Prostate gland (tissue), 2 donors: ENCODE results near the gene C1R. TPM values are rescaled to one million over a fixed set of nuclear protein-coding genes. Genes with fewer than 3 reads are reported as not detected.

Source experiments
- DNase-seq: peaks from one replicate; pipeline ENCODE4 v3.0.0-alpha.2; 2019; ENCODE audit warnings: low spot score
- H3K27ac ChIP-seq, 2 donors: fragments of 200-600 bp; sonication (generic); 2 replicates each; pipeline ENCODE4 v1.5.1; 2017 to 2019
- H3K27me3 ChIP-seq: fragments of 200-600 bp; sonication (generic); replicated peaks from 2 replicates; pipeline ENCODE4 v1.5.1; 2019; ENCODE audit not compliant: insufficient read depth
- H3K36me3 ChIP-seq, 2 donors: fragments of 200-600 bp; sonication (generic); 1 replicate in 1 of 2; 2 replicates in 1 of 2; pipeline versions ENCODE4 v1.5.1 to v1.8.1; 2017 to 2019
- H3K4me1 ChIP-seq: fragments of 200-600 bp; sonication (generic); replicated peaks from 2 replicates; pipeline ENCODE4 v1.5.1; 2019
- H3K4me3 ChIP-seq, 2 donors: fragments of 200-600 bp; sonication (generic); 2 replicates each; pipeline ENCODE4 v1.5.1; 2017 to 2019
- H3K9me3 ChIP-seq: fragments of 200-600 bp; sonication (generic); 2 replicates; pipeline ENCODE4 v1.5.1; 2017
- POLR2A ChIP-seq: fragments of 450-650 bp; IDR thresholded peaks from one replicate; pipeline ENCODE4 v1.6.1; 2016; ENCODE audit warnings: antibody characterized with exemption, mild to moderate bottlenecking
- POLR2AphosphoS5 ChIP-seq: sonication (generic); formaldehyde crosslinking; IDR thresholded peaks from one replicate; pipeline ENCODE4 v1.6.1; 2017; ENCODE audit warnings: antibody characterized with exemption
- WGBS: methylation state at CpG from one replicate; pipeline ENCODE4 v1.1.5; 2018; 5-methylcytosine and 5-hydroxymethylcytosine counted together
- intact Hi-C: fragments of 100-400 bp; cut with DNase I; formaldehyde crosslinking; loops from one replicate; pipeline ENCODE4 v1.14.2; 2022
- total RNA-seq, 2 donors: library from RNA; depleted of rRNA; stranded (reverse); fragments of >200 nt; gene quantifications; one replicate each; pipeline ENCODE4 v1.1.0, GENCODE V29; 2016
- TF ChIP-seq, protein P1 (sequence below), 4 experiments: fragments of 200-600 bp in 2 of 4; fragments of 450-650 bp in 2 of 4; sonication (generic) in 2 of 4; IDR thresholded peaks; 1 replicate in 3 of 4; 2 replicates in 1 of 4; pipeline ENCODE4 v1.5.1; 2016 to 2019; ENCODE audit warnings: antibody characterized with exemption in 4 of 4, mild to moderate bottlenecking in 2 of 4, moderate library complexity in 2 of 4

The C1R gene
- total RNA-seq, 2 donors from 2014 or later: 104 to 261 TPM

DNA sequence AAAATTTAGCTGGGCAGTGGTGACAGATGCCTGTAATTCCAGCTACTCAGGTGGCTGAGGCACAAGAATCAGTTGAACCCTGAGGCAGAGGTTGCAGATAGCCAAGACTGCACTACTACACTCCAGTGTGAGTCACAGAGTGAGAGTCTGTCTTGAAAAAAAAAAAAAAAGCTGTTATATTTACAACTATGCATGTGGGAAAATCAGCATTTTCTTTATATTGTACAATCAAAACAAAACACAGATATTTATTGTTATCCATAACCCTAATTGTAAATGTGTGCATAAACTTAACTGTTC, 12.5 kb downstream of the C1R start:
- intact Hi-C loops: no loop called here
- peak overlapping the region; percentile 47 to 60 for H3K27ac ChIP-seq

GRCh38 chr12:7078163-7078562, 14.1 kb downstream of the C1R start:
- Histone ChIP-seq H3K27me3 (no peaks in the 10 kb centered on the region), H3K4me3 (no peak overlapping the region), H3K27ac (no peak overlapping the region), H3K4me1 (no peaks in the 10 kb centered on the region), H3K36me3 (no peaks in the 10 kb centered on the region), H3K9me3 (no peaks in the 10 kb centered on the region)
- TF ChIP-seq POLR2A (no peak), POLR2AphosphoS5 (no peak)
- TF ChIP-seq, protein P1, sequence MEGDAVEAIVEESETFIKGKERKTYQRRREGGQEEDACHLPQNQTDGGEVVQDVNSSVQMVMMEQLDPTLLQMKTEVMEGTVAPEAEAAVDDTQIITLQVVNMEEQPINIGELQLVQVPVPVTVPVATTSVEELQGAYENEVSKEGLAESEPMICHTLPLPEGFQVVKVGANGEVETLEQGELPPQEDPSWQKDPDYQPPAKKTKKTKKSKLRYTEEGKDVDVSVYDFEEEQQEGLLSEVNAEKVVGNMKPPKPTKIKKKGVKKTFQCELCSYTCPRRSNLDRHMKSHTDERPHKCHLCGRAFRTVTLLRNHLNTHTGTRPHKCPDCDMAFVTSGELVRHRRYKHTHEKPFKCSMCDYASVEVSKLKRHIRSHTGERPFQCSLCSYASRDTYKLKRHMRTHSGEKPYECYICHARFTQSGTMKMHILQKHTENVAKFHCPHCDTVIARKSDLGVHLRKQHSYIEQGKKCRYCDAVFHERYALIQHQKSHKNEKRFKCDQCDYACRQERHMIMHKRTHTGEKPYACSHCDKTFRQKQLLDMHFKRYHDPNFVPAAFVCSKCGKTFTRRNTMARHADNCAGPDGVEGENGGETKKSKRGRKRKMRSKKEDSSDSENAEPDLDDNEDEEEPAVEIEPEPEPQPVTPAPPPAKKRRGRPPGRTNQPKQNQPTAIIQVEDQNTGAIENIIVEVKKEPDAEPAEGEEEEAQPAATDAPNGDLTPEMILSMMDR (IDR thresholded peaks at IDR 0.05): no peak
- 68% methylated on average over 4 of the region's 4 CpGs for WGBS
- no peak for DNase-seq
- intact Hi-C loops: no loop called here

More for the DNA sequence above, 12.5 kb downstream of the C1R start:
- Histone ChIP-seq H3K4me1 (no peaks in the 10 kb centered on the region), H3K27me3 (no peaks in the 10 kb centered on the region), H3K4me3 (no peak overlapping the region), H3K9me3 (no peaks in the 10 kb centered on the region), H3K36me3 (no peaks in the 10 kb centered on the region)
- no peak for TF ChIP-seq POLR2AphosphoS5
- TF ChIP-seq, protein P1 (IDR thresholded peaks at IDR 0.05): no peak
- TF ChIP-seq POLR2A: no peak
- DNase-seq: no peak

DNA sequence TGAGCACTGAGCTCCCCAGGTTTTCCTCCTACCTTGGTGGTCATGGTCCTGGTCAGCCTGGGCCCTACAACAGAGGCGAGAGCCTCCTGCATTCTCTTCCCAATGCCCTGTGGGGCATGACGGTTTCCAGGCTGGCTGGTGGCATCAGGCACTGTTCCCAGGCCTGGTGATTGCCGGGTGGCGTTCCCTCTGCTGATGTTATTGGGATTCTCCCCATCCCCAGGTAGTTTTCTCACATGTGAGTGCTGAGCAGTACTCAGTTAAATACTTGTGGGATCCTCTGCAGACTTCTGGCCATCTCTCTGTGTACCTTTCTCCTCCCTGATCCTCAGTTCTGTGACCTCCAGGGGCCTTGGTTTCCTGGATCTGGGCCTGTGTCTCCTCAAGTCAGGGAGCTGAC, 15.8 kb downstream of the C1R start:
- Histone ChIP-seq H3K27ac (no peak overlapping the region), H3K4me1 (no peaks in the 10 kb centered on the region), H3K9me3 (no peaks in the 10 kb centered on the region), H3K36me3 (no peaks in the 10 kb centered on the region), H3K4me3 (no peak overlapping the region), H3K27me3 (no peaks in the 10 kb centered on the region)
- DNase-seq: no peak
- TF ChIP-seq, protein P1 (IDR thresholded peaks at IDR 0.05): no peak
- TF ChIP-seq POLR2AphosphoS5 (no peak), POLR2A (no peak)
- WGBS: 100% methylated on average over 4 of the region's 4 CpGs
- intact Hi-C loops: no loop called here

DNA sequence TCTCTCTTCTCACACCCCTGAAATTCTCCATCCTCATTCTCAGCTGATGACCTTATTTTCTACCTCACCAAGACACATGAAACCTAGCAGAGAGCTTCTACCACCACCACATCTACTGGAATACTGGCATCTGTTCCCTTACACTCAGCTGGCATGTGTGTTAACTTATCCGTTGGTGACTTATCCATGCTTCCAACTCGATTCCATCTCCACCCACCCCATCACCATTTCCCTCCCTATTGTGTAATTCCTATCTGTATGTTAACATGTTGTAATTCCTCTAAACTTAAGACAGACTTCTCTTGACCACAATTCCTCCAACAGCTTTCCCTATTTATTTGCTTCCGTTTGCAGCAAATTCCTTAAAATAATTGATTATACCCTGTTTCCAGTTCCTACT, 16.3 kb downstream of the C1R start:
- 79% methylated on average over 3 of the region's 3 CpGs for WGBS

DNA sequence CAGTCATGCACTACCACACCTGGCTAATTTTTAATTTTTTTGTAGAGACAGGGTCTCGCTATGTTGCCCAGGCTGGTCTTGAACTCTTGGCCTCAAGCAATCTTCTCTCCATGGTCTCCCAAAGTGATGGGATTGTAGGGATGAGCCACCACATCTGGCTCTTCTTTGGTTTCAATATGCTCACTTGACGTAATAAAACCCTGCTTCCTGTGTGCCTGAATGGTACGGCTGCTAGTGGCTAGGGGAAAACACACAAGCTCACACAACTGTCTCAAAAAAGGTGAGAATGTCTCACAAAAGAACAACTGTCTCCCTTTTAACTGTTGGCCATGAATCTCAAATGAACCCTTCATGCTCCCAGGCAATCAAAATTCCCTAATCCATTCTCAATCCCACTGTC, 16.7 kb downstream of the C1R start:
- Histone ChIP-seq H3K27me3 (no peaks in the 10 kb centered on the region), H3K36me3 (no peaks in the 10 kb centered on the region), H3K27ac (no peak overlapping the region), H3K9me3 (no peaks in the 10 kb centered on the region), H3K4me3 (no peak overlapping the region), H3K4me1 (no peaks in the 10 kb centered on the region)
- no peak for DNase-seq
- intact Hi-C loops: no loop called here
- TF ChIP-seq POLR2AphosphoS5 (no peak), POLR2A (no peak)
- TF ChIP-seq, protein P1 (IDR thresholded peaks at IDR 0.05): no peak
- 89% methylated on average over 3 of the region's 3 CpGs for WGBS

More for the DNA sequence above, 16.3 kb downstream of the C1R start:
- H3K9me3 ChIP-seq: no peaks in the 10 kb centered on the region
- H3K4me3 ChIP-seq: no peak overlapping the region
- DNase-seq: no peak
- TF ChIP-seq POLR2AphosphoS5 (no peak), POLR2A (no peak)
- TF ChIP-seq, protein P1 (IDR thresholded peaks at IDR 0.05): no peak
- H3K27me3 ChIP-seq: no peaks in the 10 kb centered on the region
- H3K4me1 ChIP-seq: no peaks in the 10 kb centered on the region
- intact Hi-C loops: no loop called here
- no peak overlapping the region for H3K27ac ChIP-seq
- no peaks in the 10 kb centered on the region for H3K36me3 ChIP-seq
